ENCODE results near the gene PPP1R12C.

Gene PPP1R12C

GRCh38 chr19:55146078-55146704, 28.8 kb upstream of the PPP1R12C start:
- peak in 1 of 2 donors; percentile 25 for DNase-seq

- no peak for DNase-seq
Measured at GRCh38 chr19:55145232-55145631, 27.8 kb upstream of the PPP1R12C start.

- DNase-seq: no peak
Measured at GRCh38 chr19:55141696-55142095, 24.3 kb upstream of the PPP1R12C start.

- DNase-seq: no peak
Measured at GRCh38 chr19:55137915-55138314, 20.5 kb upstream of the PPP1R12C start.

- DNase-seq: no peak
Measured at GRCh38 chr19:55136399-55137102, 19.1 kb upstream of the PPP1R12C start.

- DNase-seq: no peak
Measured at GRCh38 chr19:55134736-55135135, 17.3 kb upstream of the PPP1R12C start.

DNA sequence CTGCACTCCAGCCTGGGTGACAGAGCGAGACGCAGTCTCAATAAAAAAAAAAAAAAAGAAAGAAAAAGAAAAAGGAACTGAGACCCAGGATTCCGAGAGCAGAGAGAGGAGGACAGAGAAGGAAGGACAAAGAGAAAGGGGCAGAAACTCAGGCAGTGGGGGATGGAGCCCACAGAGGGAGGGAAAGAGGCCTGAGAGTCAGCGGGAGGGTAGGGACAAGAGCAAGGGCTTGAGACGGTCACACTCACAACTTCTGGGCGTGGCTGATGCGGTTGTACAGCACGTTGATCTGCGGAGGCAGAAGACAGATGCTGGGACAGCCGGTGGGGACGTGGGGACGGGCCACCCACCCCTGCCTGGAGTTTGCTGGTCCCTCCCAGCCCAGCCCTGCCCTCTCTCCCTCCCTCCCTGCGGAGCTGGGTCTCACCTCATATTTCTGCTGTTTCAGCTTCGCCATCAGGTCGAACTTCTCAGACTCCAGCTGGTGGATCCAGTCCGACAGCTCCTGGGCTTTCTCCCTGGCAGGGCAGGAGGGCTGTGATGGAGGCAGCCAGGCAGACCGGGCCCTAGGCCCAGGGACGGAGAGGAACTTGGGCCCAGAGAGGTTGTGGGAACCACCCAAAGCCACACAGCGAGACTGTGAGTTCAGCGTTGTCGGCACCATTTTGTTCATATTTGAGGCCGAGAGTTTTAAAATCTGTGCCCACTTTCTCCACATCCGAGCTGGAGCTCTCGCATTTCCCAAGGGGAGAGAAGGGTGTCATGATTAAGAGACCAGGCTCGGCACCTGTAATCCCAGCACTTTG, 16.4 kb upstream of the PPP1R12C start:
- DNase-seq: no peak

- no peak for DNase-seq
Measured at GRCh38 chr19:55132453-55133129, 15.2 kb upstream of the PPP1R12C start.

DNA sequence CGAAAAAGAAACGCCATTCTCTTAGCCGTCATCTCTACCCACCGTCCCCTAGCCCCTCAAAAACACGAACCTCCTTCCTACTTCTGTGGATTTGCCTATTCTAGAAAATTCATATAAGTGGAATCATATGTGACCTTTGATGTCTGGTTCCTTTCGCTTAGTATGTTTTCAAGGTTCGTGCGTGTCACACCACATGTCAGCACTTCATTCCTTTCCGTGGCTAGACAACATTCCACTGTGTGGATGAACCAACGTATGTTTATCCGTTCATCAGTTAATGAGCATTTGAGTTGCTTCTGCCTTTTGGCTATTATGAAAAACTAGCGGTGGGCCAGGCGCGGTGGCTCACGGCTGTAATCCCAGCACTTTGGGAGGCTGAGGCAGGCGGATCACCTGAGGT, 14.0 kb upstream of the PPP1R12C start:
- DNase-seq: no peak

GRCh38 chr19:55119053-55119452, 1.6 kb upstream of the PPP1R12C start:
- no peak for DNase-seq

DNA sequence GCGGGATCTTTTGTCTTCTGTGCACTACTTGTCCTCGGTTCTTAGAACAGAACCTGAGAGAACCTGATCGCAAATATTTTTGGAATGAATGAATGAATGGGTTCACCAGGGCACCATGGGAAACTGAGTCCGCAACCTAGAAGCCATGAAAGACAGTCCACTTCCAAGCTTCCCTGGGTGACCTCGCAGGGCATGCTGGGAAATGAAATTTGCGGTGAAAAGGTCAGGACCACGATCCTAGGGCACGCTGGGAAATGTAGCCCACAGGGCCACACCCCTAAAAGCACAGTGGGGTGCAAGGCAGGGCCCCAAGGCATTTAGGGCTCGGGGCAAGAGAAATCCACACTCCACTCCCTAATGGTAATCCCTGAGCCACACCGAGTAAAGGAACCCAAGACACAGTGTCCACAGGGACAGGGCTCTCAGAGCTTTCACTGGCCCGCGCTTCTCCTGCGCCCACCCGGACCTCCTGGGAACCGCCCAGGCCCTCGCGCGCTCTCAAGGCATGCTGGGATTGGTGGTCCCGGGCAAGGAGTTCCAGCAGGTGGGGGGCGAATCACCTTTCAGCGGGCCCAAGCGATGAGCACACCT, 1.1 kb upstream of the PPP1R12C start:
- DNase-seq: peak in 1 of 2 donors; percentile 36

DNA sequence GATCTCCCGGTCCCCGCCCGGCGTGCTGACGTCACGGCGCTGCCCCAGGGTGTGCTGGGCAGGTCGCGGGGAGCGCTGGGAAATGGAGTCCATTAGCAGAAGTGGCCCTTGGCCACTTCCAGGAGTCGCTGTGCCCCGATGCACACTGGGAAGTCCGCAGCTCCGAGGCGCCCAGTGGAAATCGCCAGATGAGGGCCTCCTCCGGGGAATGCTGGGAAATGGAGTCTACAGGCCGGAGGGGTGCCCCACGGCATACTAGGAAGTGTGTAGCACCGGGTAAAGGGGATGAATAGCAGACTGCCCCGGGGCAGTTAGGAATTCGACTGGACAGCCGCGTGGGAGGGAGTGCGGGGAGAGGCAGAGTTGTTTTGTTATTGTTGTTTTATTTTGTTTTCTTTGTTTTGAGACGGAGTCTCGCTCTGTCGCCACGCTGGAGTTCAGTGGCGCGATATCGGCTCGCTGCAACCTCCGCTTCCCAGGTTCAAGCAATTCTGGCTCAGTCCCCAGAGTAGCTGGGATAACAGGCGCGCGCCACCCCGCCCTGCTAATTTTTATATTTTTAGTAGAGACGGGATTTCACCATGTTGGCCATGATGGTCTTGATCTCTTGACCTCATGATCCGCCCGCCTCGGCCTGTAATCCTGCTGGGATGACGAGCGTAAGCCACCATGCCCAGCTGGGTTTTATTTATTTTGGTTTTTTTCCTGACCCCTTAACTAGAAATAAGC, 390 bp upstream of the PPP1R12C start:
- DNase-seq: peak; percentile 97 to 98

GRCh38 chr19:55116232-55116858, 1.1 kb downstream of the PPP1R12C start:
- peak; percentile 60 to 65 for DNase-seq

- peak in 1 of 2 donors; percentile 24 for DNase-seq
Measured at GRCh38 chr19:55115446-55116065, 1.9 kb downstream of the PPP1R12C start.

DNA sequence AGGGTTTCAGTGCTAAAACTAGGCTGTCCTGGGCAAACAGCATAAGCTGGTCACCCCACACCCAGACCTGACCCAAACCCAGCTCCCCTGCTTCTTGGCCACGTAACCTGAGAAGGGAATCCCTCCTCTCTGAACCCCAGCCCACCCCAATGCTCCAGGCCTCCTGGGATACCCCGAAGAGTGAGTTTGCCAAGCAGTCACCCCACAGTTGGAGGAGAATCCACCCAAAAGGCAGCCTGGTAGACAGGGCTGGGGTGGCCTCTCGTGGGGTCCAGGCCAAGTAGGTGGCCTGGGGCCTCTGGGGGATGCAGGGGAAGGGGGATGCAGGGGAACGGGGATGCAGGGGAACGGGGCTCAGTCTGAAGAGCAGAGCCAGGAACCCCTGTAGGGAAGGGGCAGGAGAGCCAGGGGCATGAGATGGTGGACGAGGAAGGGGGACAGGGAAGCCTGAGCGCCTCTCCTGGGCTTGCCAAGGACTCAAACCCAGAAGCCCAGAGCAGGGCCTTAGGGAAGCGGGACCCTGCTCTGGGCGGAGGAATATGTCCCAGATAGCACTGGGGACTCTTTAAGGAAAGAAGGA, 2.8 kb downstream of the PPP1R12C start:
- DNase-seq: no peak

DNA sequence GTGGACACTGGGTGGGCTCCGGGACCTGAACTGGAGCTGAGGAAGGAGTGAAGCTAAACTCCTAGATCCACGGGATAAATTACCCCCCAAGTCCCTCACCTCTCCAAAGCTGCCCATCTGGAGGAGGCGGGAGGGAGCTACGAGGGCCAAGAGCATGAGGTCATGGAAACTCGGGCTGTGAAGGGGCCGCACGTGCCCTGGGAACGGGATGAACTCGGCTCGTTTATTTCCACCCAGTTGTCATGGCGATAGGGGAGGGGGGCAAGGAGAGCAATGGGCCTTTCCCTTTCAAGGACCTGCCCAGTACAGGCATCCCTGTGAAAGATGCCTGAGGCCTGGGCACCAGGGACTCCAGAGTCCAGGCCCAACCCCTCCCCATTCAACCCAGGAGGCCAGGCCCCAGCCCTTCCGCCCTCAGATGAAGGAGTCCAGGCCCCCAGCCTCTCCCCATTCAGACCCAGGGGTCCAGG, 3.8 kb downstream of the PPP1R12C start:
- DNase-seq: no peak

GRCh38 chr19:55112777-55113569, 4.5 kb downstream of the PPP1R12C start:
- no peak for DNase-seq

DNA sequence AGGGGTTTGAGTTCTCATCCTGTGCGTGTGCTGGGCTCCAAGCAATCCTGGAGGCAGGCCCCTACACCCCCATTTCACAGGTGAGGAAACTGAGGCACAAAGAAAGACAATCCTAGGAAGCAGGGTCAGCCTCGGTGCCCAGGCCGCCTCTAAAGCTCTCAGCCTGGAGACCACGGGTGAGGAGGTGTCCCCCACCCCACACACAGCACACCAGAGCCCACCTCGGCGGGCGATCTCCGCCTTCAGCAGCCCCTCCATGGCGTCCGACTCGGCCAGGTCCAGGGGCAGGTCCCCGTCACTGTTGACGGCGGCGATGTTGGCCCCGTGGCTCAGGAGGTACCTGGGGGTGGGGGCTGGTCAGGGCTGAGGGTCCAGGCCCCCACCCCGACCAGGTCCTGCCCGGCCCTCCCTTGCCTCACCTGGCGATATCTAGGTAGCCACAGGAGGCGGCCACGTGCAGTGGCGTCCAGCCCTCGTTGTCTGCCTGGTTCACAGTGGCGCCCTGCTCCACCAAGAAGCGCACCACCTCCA, 5.1 kb downstream of the PPP1R12C start:
- no peak for DNase-seq

DNA sequence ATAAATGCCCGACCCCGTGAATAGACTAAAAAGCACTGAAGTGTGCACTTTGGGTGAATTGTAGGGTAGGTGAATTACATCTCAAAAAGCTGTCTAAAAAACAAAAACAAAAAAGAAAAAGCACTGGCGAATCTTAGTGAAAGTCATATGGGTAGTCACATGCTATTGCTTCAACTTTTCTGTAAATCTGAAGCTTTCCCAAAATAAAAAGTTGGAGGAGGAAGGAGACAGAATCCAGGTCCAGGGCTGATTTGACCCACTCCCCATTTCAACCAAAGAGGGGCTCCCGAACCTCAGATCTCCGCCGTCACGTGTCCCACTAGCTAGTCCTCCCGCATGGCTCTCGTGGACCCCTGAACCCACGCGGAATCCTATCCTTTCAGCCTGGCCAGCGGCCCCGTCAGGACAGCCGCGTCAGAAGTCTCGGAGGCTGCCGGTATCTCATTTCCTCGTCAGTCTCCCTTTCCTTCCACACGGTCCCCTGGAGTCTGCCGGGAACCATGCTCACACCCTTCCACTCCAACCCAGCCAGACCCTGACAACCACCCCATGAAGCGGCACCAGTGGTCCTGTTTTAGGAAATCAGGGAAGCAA, 6.1 kb downstream of the PPP1R12C start:
- no peak for DNase-seq
